Vagina (tissue), 2 donors: Measurements from ENCODE around the gene PTPRN2.

Experiments
- CTCF ChIP-seq, 3 experiments: fragments of 450-650 bp in 2 of 3; fragments of 200-600 bp in 1 of 3; sonication (generic) in 1 of 3; IDR thresholded peaks; one replicate each; pipeline ENCODE4 v1.5.1; 2017 to 2019; ENCODE audit warnings: antibody characterized with exemption in 3 of 3, mild to moderate bottlenecking in 2 of 3, moderate library complexity in 2 of 3
- POLR2A ChIP-seq, 2 donors: fragments of 450-650 bp; IDR thresholded peaks; one replicate each; pipeline ENCODE4 v1.6.1; 2017; ENCODE audit warnings: antibody characterized with exemption in 2 of 2, mild to moderate bottlenecking in 2 of 2, moderate library complexity in 2 of 2
- POLR2AphosphoS5 ChIP-seq, 2 donors: sonication (generic); formaldehyde crosslinking; IDR thresholded peaks; one replicate each; pipeline ENCODE4 v1.9.0; 2017; ENCODE audit warnings: antibody characterized with exemption in 2 of 2, mild to moderate bottlenecking in 2 of 2, low read depth in 1 of 2; ENCODE audit not compliant: insufficient read depth in 1 of 2

GRCh38 chr7:157964016-157964415, 623.6 kb downstream of the PTPRN2 start:
- no peak for TF ChIP-seq CTCF (IDR thresholded peaks at IDR 0.05)
- TF ChIP-seq POLR2AphosphoS5 (IDR thresholded peaks at IDR 0.05; ENCODE audit: insufficient read depth in 1 of 2, low read depth in 1 of 2) = no peak
- TF ChIP-seq POLR2A (IDR thresholded peaks at IDR 0.05) = no peak
